DOHH2 (cell line): Measurements from ENCODE around the gene RAB10.

Experiments
- H3F3A ChIP-seq: fragments of 200-600 bp; sonication (generic), shearing (Covaris generic); 2 replicates; pipeline ENCODE4 v1.6.0; 2016; ENCODE audit warnings: antibody characterized with exemption, mild to moderate bottlenecking; ENCODE audit not compliant: control insufficient read depth, insufficient read depth
- H3K27ac ChIP-seq: fragments of 200-600 bp; sonication (generic); 2 replicates; pipeline ENCODE4 v1.5.1; 2014; ENCODE audit warnings: low read depth, mild to moderate bottlenecking, low read length, moderate library complexity
- H3K27me3 ChIP-seq: fragments of 200-600 bp; sonication (generic); 2 replicates; pipeline ENCODE4 v1.6.1; 2014; ENCODE audit warnings: mild to moderate bottlenecking, low read length, mixed read lengths; ENCODE audit not compliant: control insufficient read depth
- H3K36me3 ChIP-seq: fragments of 200-600 bp; sonication (generic); 2 replicates; pipeline ENCODE4 v1.6.1; 2014; ENCODE audit warnings: mild to moderate bottlenecking, low read length, moderate library complexity, mixed read lengths; ENCODE audit not compliant: control insufficient read depth
- H3K4me1 ChIP-seq: fragments of 200-600 bp; sonication (generic); 2 replicates; pipeline ENCODE4 v1.6.1; 2014; ENCODE audit warnings: mild to moderate bottlenecking, low read length, mixed read lengths; ENCODE audit not compliant: control insufficient read depth
- H3K4me2 ChIP-seq: fragments of 200-600 bp; sonication (generic); 2 replicates; pipeline ENCODE4 v1.6.0; 2014; ENCODE audit warnings: mild to moderate bottlenecking, low read length, moderate library complexity
- H3K4me3 ChIP-seq: fragments of 200-600 bp; sonication (generic); 2 replicates; pipeline ENCODE4 v1.5.1; 2014; ENCODE audit warnings: mild to moderate bottlenecking, low read length, mixed read lengths
- H3K79me2 ChIP-seq: fragments of 200-600 bp; sonication (generic); 2 replicates; pipeline ENCODE4 v1.6.1; 2014; ENCODE audit warnings: mild to moderate bottlenecking, low read length, mixed read lengths; ENCODE audit not compliant: control insufficient read depth
- H3K9me2 ChIP-seq: fragments of 200-600 bp; sonication (generic); replicated peaks from 2 replicates; pipeline ENCODE4 v1.6.1; 2014; ENCODE audit warnings: mild to moderate bottlenecking, low read length, mixed read lengths; ENCODE audit not compliant: control insufficient read depth
- H3K9me3 ChIP-seq: fragments of 200-600 bp; sonication (generic); 2 replicates; pipeline ENCODE4 v1.6.1; 2014; ENCODE audit warnings: antibody characterized with exemption, low read length, mixed read lengths; ENCODE audit not compliant: control insufficient read depth, insufficient read depth
- H4K20me1 ChIP-seq: fragments of 200-600 bp; sonication (generic); 2 replicates; pipeline ENCODE4 v1.6.0; 2014; ENCODE audit warnings: low read depth, mild to moderate bottlenecking, antibody characterized with exemption, low read length, moderate library complexity; ENCODE audit not compliant: control insufficient read depth, insufficient read depth
- CTCF ChIP-seq: fragments of 200-600 bp; sonication (generic); IDR thresholded peaks from one replicate; pipeline ENCODE4 v1.5.1; 2014; ENCODE audit warnings: antibody characterized with exemption, mild to moderate bottlenecking, low read depth, low read length; ENCODE audit not compliant: poor library complexity, severe bottlenecking
- EZH2phosphoT487 ChIP-seq: fragments of 200-600 bp; sonication (generic); IDR thresholded peaks from 2 replicates; pipeline ENCODE4 v1.6.1; 2017; ENCODE audit warnings: borderline replicate concordance, mild to moderate bottlenecking, antibody characterized with exemption, low read length, moderate library complexity, mixed read lengths

The RAB10 gene

GRCh38 chr2:26043109-26043508 lies 9.2 kb downstream of the RAB10 start:
- Histone ChIP-seq H3K27me3 (no peaks in the 10 kb centered on the region), H3K9me2 (no peaks in the 10 kb centered on the region), H3K4me2 (no peak overlapping the region), H3K79me2 (peaks cover 100% of the 10 kb centered on the region), H3K4me1 (peaks cover 6% of the 10 kb centered on the region; the same call in 1 of the 2 replicates), H3K4me3 (no peak overlapping the region), H4K20me1 (peaks cover 5% of the 10 kb centered on the region), H3K36me3 (peaks cover 14% of the 10 kb centered on the region), H3K9me3 (no peaks in the 10 kb centered on the region), H3F3A (no peaks in the 10 kb centered on the region), H3K27ac (no peak overlapping the region)
- TF ChIP-seq CTCF (no peak), EZH2phosphoT487 (no peak)

- Histone ChIP-seq H3K27me3 (no peaks in the 10 kb centered on the region), H3K27ac (no peak overlapping the region), H4K20me1 (peaks cover 9% of the 10 kb centered on the region), H3K4me1 (peaks cover 6% of the 10 kb centered on the region; the same call in 1 of the 2 replicates), H3F3A (no peaks in the 10 kb centered on the region), H3K9me2 (no peaks in the 10 kb centered on the region), H3K4me2 (no peak overlapping the region), H3K36me3 (peaks cover 12% of the 10 kb centered on the region), H3K4me3 (no peak overlapping the region), H3K9me3 (no peaks in the 10 kb centered on the region), H3K79me2 (peaks cover 100% of the 10 kb centered on the region)
- TF ChIP-seq CTCF (no peak), EZH2phosphoT487 (no peak)
Observed at GRCh38 chr2:26043862-26044696, 10.2 kb downstream of the RAB10 start.

- no peaks in the 10 kb centered on the region for H3F3A ChIP-seq
- no peaks in the 10 kb centered on the region for H3K27me3 ChIP-seq
- peaks cover 100% of the 10 kb centered on the region for H3K79me2 ChIP-seq
- no peaks in the 10 kb centered on the region for H3K9me2 ChIP-seq
- no peak overlapping the region for H3K4me3 ChIP-seq
- peaks cover 4% of the 10 kb centered on the region for H3K36me3 ChIP-seq
- peaks cover 11% of the 10 kb centered on the region for H4K20me1 ChIP-seq
- H3K27ac ChIP-seq = no peak overlapping the region
- H3K4me1 ChIP-seq = no peaks in the 10 kb centered on the region
- H3K4me2 ChIP-seq = no peak overlapping the region
- no peaks in the 10 kb centered on the region for H3K9me3 ChIP-seq
- TF ChIP-seq CTCF = no peak
- TF ChIP-seq EZH2phosphoT487 = no peak
Observed at GRCh38 chr2:26048791-26049190, 14.9 kb downstream of the RAB10 start.
